Heart left ventricle (tissue), 16 donors: ENCODE measurements around the gene NGEF. TPM values are rescaled to one million over a fixed set of nuclear protein-coding genes. Genes with fewer than 3 reads are reported as not detected.

ENCODE experiments used
- ATAC-seq, 4 donors: fragments of 200-7000 bp; cut with Tn5 transposase; one replicate each; pipeline ENCODE4 v1.9.1; 2020 to 2022; ENCODE audit warnings: moderate library complexity in 4 of 4, mild to moderate bottlenecking in 3 of 4, moderate number of reproducible peaks in 1 of 4
- DNase-seq, 5 donors: peaks; one replicate each; pipeline ENCODE4 v3.0.0-alpha.2; 2020
- H3K27ac ChIP-seq, 12 donors: fragments of 200-600 bp; sonication (generic) in 4 of 12; one replicate each; pipeline versions ENCODE4 v1.5.0 to v1.8.0; 2016 to 2022; ENCODE audit warnings: mild to moderate bottlenecking in 2 of 12
- H3K27me3 ChIP-seq, 9 donors: fragments of 200-600 bp; sonication (generic) in 2 of 9; one replicate each; pipeline versions ENCODE4 v1.5.1 to v1.8.0; 2016 to 2022; ENCODE audit warnings: mild to moderate bottlenecking in 3 of 9
- H3K36me3 ChIP-seq, 9 donors: fragments of 200-600 bp; sonication (generic) in 2 of 9; one replicate each; pipeline versions ENCODE4 v1.5.0 to v1.8.0; 2018 to 2022; ENCODE audit warnings: mild to moderate bottlenecking in 2 of 9
- H3K4me1 ChIP-seq, 12 donors: fragments of 200-600 bp; sonication (generic) in 4 of 12; one replicate each; pipeline versions ENCODE4 v1.5.0 to v1.8.0; 2016 to 2022; ENCODE audit warnings: mild to moderate bottlenecking in 3 of 12
- H3K4me3 ChIP-seq, 12 donors: fragments of 200-600 bp; sonication (generic) in 4 of 12; one replicate each; pipeline versions ENCODE4 v1.5.0 to v1.8.0; 2017 to 2022; ENCODE audit warnings: mild to moderate bottlenecking in 9 of 12, moderate library complexity in 4 of 12
- H3K9me3 ChIP-seq, 12 donors: fragments of 200-600 bp; sonication (generic) in 4 of 12; one replicate each; pipeline versions ENCODE4 v1.5.0 to v1.8.0; 2016 to 2022; ENCODE audit warnings: mild to moderate bottlenecking in 1 of 12
- CTCF ChIP-seq, 12 donors: fragments of 200-600 bp; sonication (generic) in 4 of 12; IDR thresholded peaks; one replicate each; pipeline versions ENCODE4 v1.5.0 to v1.8.0; 2018 to 2022; ENCODE audit warnings: antibody characterized with exemption in 12 of 12, mild to moderate bottlenecking in 5 of 12
- POLR2A ChIP-seq, 2 donors: fragments of 450-650 bp; IDR thresholded peaks; one replicate each; pipeline ENCODE4 v1.6.1; 2017; ENCODE audit warnings: antibody characterized with exemption in 2 of 2, mild to moderate bottlenecking in 2 of 2, moderate library complexity in 2 of 2
- WGBS, 4 donors: extraction: QIAGEN DNeasy Blood & Tissue Kit in 2 of 4; methylation state at CpG; one replicate each; pipeline versions ENCODE4 v1.1.5 to v1.1.7; 2013 to 2018; 5-methylcytosine and 5-hydroxymethylcytosine counted together
- intact Hi-C, 10 donors: fragments of 100-400 bp; cut with DNase I; formaldehyde crosslinking; loops; one replicate each; pipeline versions ENCODE4 v1.11.1 to v1.14.2; 2022
- polyA plus RNA-seq, 2 donors: library from polyadenylated mRNA; stranded (reverse); fragments of 200-250 nt; gene quantifications; one replicate each; pipeline ENCODE4 v1.2.3, GENCODE V29; 2013
- total RNA-seq, 9 donors: library from RNA; depleted of rRNA in 2 of 9; stranded (reverse); fragments of >200 nt in 2 of 9; fragmentation: NEBNext Ultra II Directional in 3 of 9; extraction: Animal tissue kit (Norgen Biotek cat#: 25700) in 3 of 9; gene quantifications; one replicate each; pipeline versions ENCODE4 v1.1.0 to v1.2.4, GENCODE V29; 2016 to 2023
- donor health status: ischemic (EF 13 %, LVEDD 7.1; RV severe dilation, severe dysfunction).
- donor health status: healthy with polysubstance abuse.
- donor health status: DM: no; HTN: yes; CAD: no.
- donor health status: DM: no; HTN: no; CAD: no.
- donor health status: ischemic (EF 25% LVEDD 6.9; RV normal size, moderate dysfunction).
- donor health status: ischemic (EF 25% LVEDD 5.7; RV mildly dilated, moderate dysfunction).
- donor health status: healthy.
- donor health status: DM: yes; HTN: yes; CAD: no.
- donor health status: ischemic (EF 35%, LVEDD 5.7; RV mildly dilated, moderate dysfunction).
- donor health status: nonischemic (EF 11% LVEDD 7.7; RV severe dilation, severe dysfunction).
- donor health status: DM: yes; HTN: yes; CAD: no.
- donor health status: PGD.
- donor health status: ischemic (EF 29% LVEDD 5.4; RV normal size, mild dysfunction).
- donor health status: nonischemic (EF 23%, LVEDD 6.1; RV moderate dilation, normal function).

Gene NGEF
- total and polyA plus RNA-seq, 11 donors: 0.15 to 0.62 (median 0.42) TPM; not detected in 4

DNA sequence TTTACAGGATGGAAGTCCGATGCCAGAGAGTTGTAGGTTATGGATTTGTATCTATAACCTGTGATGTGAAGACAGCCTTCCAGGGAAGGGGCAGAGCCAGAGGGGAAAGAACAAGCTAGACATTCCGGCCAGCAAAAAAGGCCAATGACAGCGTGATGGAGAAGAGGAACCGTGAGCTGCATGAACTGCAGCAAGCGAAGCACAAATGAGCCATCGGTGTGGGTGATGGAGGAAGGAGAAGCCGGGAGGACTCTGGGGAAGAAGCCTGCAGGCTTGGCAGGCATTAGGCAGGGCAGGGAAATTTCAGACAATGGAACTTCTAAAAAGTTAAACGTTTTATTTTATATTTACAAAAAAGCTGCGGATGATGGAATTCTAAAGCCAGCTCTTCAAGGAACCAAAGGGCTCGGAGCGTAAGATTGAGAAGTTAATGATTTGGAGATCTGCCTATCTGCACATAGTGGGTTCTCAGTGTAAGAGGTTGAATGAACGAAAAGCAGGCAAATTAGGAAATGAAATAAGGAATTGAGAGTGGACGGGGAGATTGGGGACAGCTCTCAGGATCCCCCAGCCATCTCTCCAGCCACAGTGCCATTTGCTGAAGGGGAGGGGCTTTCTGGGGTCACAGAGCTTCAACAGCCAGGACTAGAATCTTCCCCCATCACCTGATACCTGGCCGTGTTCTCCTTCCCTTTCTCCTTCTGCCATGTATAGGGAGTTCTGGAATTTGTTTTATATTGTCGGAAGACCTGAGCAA lies 28.4 kb downstream of the NGEF start:
- H3K27me3 ChIP-seq: peaks cover 0 to 49% (median 2%) of the 10 kb centered on the region in 9 donors
- no peak overlapping the region for H3K4me3 ChIP-seq
- DNase-seq (no peak), ATAC-seq (no peak)
- intact Hi-C loops: no loop called here
- peaks cover 0 to 11% (median 0%) of the 10 kb centered on the region in 12 donors for H3K9me3 ChIP-seq
- H3K4me1 ChIP-seq: no peaks in the 10 kb centered on the region
- H3K36me3 ChIP-seq: no peaks in the 10 kb centered on the region
- TF ChIP-seq POLR2A (IDR thresholded peaks at IDR 0.05) (no peak), CTCF (IDR thresholded peaks at IDR 0.05) (no peak)
- 85 to 86% (median 86%) methylated on average over 15 of the region's 15 CpGs for WGBS, 4 donors
- no peak overlapping the region for H3K27ac ChIP-seq

GRCh38 chr2:232983669-232984140 lies 29.4 kb downstream of the NGEF start:
- peaks cover 0 to 50% (median 2%) of the 10 kb centered on the region in 9 donors for H3K27me3 ChIP-seq
- 56 to 64% (median 60%) methylated on average over 11 of the region's 11 CpGs for WGBS, 4 donors
- peaks cover 0 to 11% (median 0%) of the 10 kb centered on the region in 12 donors for H3K9me3 ChIP-seq
- no peaks in the 10 kb centered on the region for H3K4me1 ChIP-seq
- TF ChIP-seq CTCF (IDR thresholded peaks at IDR 0.05) (no peak), POLR2A (IDR thresholded peaks at IDR 0.05) (no peak)
- ATAC-seq (no peak), DNase-seq (no peak)
- no peaks in the 10 kb centered on the region for H3K36me3 ChIP-seq
- no peak overlapping the region for H3K27ac ChIP-seq
- no peak overlapping the region for H3K4me3 ChIP-seq
- intact Hi-C loops: no loop called here

DNA sequence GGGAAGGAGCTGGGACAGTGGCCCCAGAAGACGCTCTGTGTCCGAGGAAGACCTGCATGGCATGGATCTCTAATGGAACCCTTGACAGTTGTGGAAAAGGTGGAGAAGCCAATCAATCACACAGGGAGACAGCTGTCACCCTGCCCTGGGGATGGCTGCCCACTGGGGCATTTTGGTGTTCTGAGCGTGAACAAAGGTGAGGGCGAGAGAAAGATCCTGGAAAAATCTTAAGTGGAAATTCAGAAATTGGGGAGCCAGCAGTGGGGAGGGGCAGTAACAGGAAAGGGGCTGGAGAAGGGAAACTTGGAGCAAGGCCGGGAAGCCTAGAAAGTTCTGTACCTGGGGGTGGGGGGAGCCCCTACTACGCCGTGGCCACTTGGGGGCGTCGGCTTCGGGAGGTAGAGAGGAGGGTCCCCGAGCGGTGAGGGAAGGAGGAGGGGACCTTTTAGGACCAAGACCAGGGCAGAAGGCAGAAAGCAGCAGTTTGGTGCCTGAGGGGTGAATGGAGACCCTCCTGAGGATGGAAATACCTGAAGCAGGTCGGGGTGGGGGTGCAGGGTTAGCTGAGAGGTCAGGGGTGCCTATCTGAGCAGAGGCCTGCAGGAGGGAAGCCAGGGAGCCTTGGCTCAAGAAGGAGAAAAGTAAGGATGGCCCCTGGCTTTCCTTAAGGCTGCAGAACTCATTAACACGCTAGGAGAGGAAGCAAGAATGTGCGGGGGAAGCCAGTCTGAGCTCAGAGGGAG lies 30.0 kb downstream of the NGEF start:
- no peak overlapping the region for H3K4me3 ChIP-seq
- H3K27me3 ChIP-seq: peaks cover 0 to 50% (median 2%) of the 10 kb centered on the region in 9 donors
- peaks cover 0 to 11% (median 0%) of the 10 kb centered on the region in 12 donors for H3K9me3 ChIP-seq
- H3K4me1 ChIP-seq: no peaks in the 10 kb centered on the region
- WGBS, 4 donors: 31 to 36% (median 35%) methylated on average over 15 of the region's 15 CpGs
- TF ChIP-seq CTCF (IDR thresholded peaks at IDR 0.05): no peak
- no peak for ATAC-seq
- H3K36me3 ChIP-seq: no peaks in the 10 kb centered on the region
- intact Hi-C loops: no loop called here
- H3K27ac ChIP-seq: no peak overlapping the region
- DNase-seq: no peak

DNA sequence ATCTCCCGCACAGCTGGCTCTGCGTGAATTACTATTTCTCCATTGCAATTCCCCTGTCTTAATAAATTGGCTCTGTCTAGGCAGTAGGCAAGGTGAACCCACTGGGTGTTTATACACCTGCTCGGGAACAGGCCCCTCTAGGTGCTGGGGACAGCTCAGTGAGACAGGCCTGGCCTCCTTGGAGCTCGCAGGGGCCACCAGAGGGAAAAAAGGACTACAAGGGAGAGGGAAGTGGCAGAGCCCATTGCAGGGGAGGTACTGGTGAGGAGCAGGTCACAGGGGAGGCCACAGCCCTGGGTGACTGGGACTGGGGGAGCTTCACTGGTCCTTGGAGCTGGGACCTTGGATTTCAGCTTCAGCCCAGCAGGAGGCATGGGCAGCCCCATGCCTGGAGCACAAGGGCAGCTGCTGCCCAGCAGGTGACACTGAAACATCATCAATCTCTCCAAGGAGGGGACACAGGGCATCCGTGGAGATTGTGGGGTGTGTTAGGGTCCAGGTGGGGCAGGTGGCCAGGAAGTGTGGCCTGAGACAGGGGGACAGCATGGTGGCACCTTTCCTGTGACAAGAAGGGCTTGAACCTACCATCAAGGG lies 31.2 kb downstream of the NGEF start:
- H3K4me3 ChIP-seq: no peak overlapping the region
- H3K27ac ChIP-seq: no peak overlapping the region
- peaks cover 0 to 11% (median 0%) of the 10 kb centered on the region in 12 donors for H3K9me3 ChIP-seq
- peaks cover 0 to 50% (median 0%) of the 10 kb centered on the region in 9 donors for H3K27me3 ChIP-seq
- 79 to 88% (median 83%) methylated on average over 5 of the region's 5 CpGs for WGBS, 4 donors
- no peaks in the 10 kb centered on the region for H3K36me3 ChIP-seq
- TF ChIP-seq CTCF (IDR thresholded peaks at IDR 0.05) (no peak), POLR2A (IDR thresholded peaks at IDR 0.05) (no peak)
- no peak for ATAC-seq
- no peak for DNase-seq
- intact Hi-C loops: no loop called here
- no peaks in the 10 kb centered on the region for H3K4me1 ChIP-seq
